Natural killer cell (primary cell): ENCODE data around the gene OVCH1. TPM values are rescaled to one million over a fixed set of nuclear protein-coding genes. Genes with fewer than 3 reads are reported as not detected.

Experiments
- ATAC-seq, 3 donors: fragments of 150-1000 bp in 2 of 3; fragments of 200-7000 bp in 1 of 3; cut with Tn5 transposase; 1 replicate in 1 of 3; 2 replicates in 2 of 3; pipeline ENCODE4 v1.10.0; 2021; ENCODE audit warnings: mild to moderate bottlenecking in 2 of 3, moderate library complexity in 2 of 3
- DNase-seq, 2 donors: peaks; one replicate each; pipeline versions ENCODE4 v3.0.0 to v3.0.0-alpha.2; 2013 to 2021; ENCODE audit warnings: mixed read lengths in 1 of 2
- H3K27ac ChIP-seq: one replicate; pipeline ENCODE4 v1.5.1; 2013; ENCODE audit warnings: mild to moderate bottlenecking, low read length
- H3K27me3 ChIP-seq: one replicate; pipeline ENCODE4 v1.6.1; 2013; ENCODE audit warnings: low read length; ENCODE audit not compliant: control insufficient read depth, insufficient read depth
- H3K36me3 ChIP-seq: one replicate; pipeline ENCODE4 v1.6.1; 2013; ENCODE audit warnings: low read length; ENCODE audit not compliant: control insufficient read depth, insufficient read depth
- H3K4me1 ChIP-seq: one replicate; pipeline ENCODE4 v1.6.1; 2013; ENCODE audit warnings: low read length; ENCODE audit not compliant: control insufficient read depth, insufficient read depth
- H3K4me3 ChIP-seq: one replicate; pipeline ENCODE4 v1.5.1; 2013; ENCODE audit warnings: low read length
- H3K9me3 ChIP-seq: one replicate; pipeline ENCODE4 v1.6.1; 2013; ENCODE audit warnings: low read length; ENCODE audit not compliant: control insufficient read depth, insufficient read depth
- H3K27ac Mint-ChIP-seq, 2 donors: one replicate each; pipeline ENCODE4 v1.8.0; 2022; ENCODE audit warnings: mild to moderate bottlenecking in 2 of 2, mixed read lengths in 2 of 2, moderate library complexity in 1 of 2
- H3K27me3 Mint-ChIP-seq, 2 donors: one replicate each; pipeline ENCODE4 v1.8.0; 2022; ENCODE audit warnings: low read depth in 2 of 2, mixed read lengths in 2 of 2
- H3K36me3 Mint-ChIP-seq: one replicate; pipeline ENCODE4 v1.8.0; 2022; ENCODE audit warnings: mixed read lengths
- H3K4me1 Mint-ChIP-seq, 2 donors: one replicate each; pipeline ENCODE4 v1.8.0; 2022; ENCODE audit warnings: mixed read lengths in 2 of 2
- H3K4me3 Mint-ChIP-seq: one replicate; pipeline ENCODE4 v1.8.0; 2022; ENCODE audit warnings: mild to moderate bottlenecking, moderate library complexity, mixed read lengths
- H3K9me3 Mint-ChIP-seq, 2 donors: one replicate each; pipeline ENCODE4 v1.8.0; 2022; ENCODE audit warnings: mixed read lengths in 2 of 2
- WGBS: methylation state at CpG from one replicate; pipeline ENCODE4 v1.1.7; 2013; ENCODE audit warnings: missing lambda C conversion rate; ENCODE audit not compliant: insufficient coverage; 5-methylcytosine and 5-hydroxymethylcytosine counted together
- intact Hi-C: fragments of 100-400 bp; cut with micrococcal nuclease; formaldehyde crosslinking; loops from one replicate; pipeline ENCODE4 v1.14.2; 2022
- total RNA-seq, 4 donors: library from RNA; stranded (reverse); fragments of 120-200 nt in 1 of 4; gene quantifications; one replicate each; pipeline versions ENCODE4 v1.2.3 to v1.2.4, GENCODE V29; 2013 to 2022
- TF ChIP-seq, protein P1 (sequence below): fragments of 200-600 bp; IDR thresholded peaks from one replicate; pipeline ENCODE4 v1.8.0; 2022; ENCODE audit warnings: antibody characterized with exemption

The OVCH1 gene
- total RNA-seq, 3 donors from 2014 or later (not counting 1 experiment from before 2014, with no cell fraction given) = not detected

DNA sequence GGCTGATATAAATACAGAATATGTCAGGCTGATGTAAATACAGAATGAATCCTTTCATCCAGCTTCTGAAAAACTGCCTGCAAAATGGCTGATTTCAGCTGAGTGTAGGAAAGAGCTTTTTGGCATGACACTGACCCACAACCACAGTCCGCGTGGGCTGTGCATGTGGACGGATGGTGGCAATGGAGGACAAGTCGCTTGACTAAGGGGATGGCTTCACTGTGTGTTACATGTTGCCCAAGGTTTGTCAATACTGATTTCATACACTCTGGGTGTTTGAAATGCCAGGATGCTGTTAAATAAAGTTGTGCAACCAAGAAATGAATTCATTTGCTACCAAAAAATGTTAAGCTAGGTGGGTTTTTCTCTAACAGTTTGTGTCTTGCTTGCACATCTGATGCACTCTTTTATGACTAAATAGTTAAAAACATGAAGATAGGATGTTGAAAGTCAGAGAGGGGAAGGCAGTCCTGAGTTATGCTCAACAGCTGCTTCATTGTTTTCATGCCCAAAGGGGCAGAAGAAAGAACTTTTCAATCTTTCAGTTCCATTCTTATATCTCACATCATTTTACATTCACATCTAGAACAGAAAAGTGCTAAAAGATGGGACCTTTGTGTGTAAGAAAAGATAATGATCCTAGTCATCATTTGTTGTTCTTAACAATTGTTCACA is 36.5 kb upstream of the OVCH1 start:
- no peak overlapping the region for H3K27ac Mint-ChIP-seq
- Histone ChIP-seq H3K9me3 (no peaks in the 10 kb centered on the region), H3K27me3 (no peaks in the 10 kb centered on the region), H3K4me1 (no peaks in the 10 kb centered on the region), H3K27ac (no peak overlapping the region), H3K36me3 (no peaks in the 10 kb centered on the region), H3K4me3 (no peak overlapping the region)
- DNase-seq = no peak
- WGBS = 65% methylated on average over 4 of the region's 4 CpGs
- no peak overlapping the region for H3K4me3 Mint-ChIP-seq
- no peak for ATAC-seq
- TF ChIP-seq, protein P1, sequence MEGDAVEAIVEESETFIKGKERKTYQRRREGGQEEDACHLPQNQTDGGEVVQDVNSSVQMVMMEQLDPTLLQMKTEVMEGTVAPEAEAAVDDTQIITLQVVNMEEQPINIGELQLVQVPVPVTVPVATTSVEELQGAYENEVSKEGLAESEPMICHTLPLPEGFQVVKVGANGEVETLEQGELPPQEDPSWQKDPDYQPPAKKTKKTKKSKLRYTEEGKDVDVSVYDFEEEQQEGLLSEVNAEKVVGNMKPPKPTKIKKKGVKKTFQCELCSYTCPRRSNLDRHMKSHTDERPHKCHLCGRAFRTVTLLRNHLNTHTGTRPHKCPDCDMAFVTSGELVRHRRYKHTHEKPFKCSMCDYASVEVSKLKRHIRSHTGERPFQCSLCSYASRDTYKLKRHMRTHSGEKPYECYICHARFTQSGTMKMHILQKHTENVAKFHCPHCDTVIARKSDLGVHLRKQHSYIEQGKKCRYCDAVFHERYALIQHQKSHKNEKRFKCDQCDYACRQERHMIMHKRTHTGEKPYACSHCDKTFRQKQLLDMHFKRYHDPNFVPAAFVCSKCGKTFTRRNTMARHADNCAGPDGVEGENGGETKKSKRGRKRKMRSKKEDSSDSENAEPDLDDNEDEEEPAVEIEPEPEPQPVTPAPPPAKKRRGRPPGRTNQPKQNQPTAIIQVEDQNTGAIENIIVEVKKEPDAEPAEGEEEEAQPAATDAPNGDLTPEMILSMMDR = no peak
- no peaks in the 10 kb centered on the region for H3K36me3 Mint-ChIP-seq
- peaks cover 14 to 31% of the 10 kb centered on the region in 2 donors for H3K27me3 Mint-ChIP-seq
- H3K4me1 Mint-ChIP-seq = no peaks in the 10 kb centered on the region
- no peaks in the 10 kb centered on the region for H3K9me3 Mint-ChIP-seq
- intact Hi-C loops = no loop called here

DNA sequence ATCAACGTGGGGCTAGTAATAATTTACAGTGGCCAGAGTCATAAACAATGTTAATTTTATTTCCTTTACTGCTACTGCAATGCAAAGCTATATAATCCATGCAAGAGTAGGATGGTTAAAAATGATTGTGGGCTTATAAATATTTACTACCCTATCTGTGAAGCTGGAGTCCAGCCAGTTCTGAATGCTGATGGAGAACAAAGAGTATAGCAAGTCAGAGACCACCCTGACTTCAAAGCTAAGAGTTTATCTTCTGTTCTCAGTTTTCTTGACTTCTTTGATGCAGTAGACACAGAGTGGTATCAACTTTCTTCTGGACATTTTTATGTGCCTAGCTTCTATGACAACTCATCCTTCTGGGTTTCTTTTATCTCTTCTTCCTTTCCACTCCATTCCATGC is 34.0 kb upstream of the OVCH1 start:
- Mint-ChIP-seq H3K27me3 (peaks cover 14 to 21% of the 10 kb centered on the region in 2 donors), H3K36me3 (no peaks in the 10 kb centered on the region), H3K27ac (no peak overlapping the region), H3K4me3 (no peak overlapping the region), H3K9me3 (no peaks in the 10 kb centered on the region), H3K4me1 (no peaks in the 10 kb centered on the region)
- Histone ChIP-seq H3K4me3 (no peak overlapping the region), H3K36me3 (no peaks in the 10 kb centered on the region), H3K27ac (no peak overlapping the region), H3K9me3 (no peaks in the 10 kb centered on the region), H3K4me1 (no peaks in the 10 kb centered on the region), H3K27me3 (no peaks in the 10 kb centered on the region)
- intact Hi-C loops = no loop called here
- 80% methylated on average over 1 of the region's 1 CpG for WGBS
- TF ChIP-seq, protein P1 = no peak
- ATAC-seq (no peak), DNase-seq (no peak)

DNA sequence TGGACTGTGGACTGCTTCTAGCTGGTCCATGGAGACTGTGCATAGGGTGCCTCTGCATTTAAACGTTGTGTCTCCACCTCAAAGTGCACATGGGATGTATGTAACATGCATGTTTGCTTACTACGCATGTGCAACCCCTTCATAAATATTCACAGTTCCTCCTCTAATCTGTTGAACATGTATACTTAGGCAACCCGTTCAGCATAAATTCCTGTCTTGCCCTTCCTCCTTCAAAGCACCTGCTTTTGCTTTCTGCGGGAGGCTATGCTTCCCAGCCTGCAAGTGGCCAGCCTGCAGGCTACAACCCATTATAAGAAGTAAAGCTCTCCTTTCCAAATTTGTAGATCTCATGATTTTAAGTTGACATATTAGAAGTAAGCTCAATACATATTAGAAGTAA is 33.0 kb upstream of the OVCH1 start:
- Mint-ChIP-seq H3K9me3 (no peaks in the 10 kb centered on the region), H3K27ac (no peak overlapping the region), H3K36me3 (no peaks in the 10 kb centered on the region), H3K27me3 (peaks cover 14 to 21% of the 10 kb centered on the region in 2 donors), H3K4me1 (no peaks in the 10 kb centered on the region), H3K4me3 (no peak overlapping the region)
- Histone ChIP-seq H3K4me1 (no peaks in the 10 kb centered on the region), H3K4me3 (no peak overlapping the region), H3K27me3 (no peaks in the 10 kb centered on the region), H3K36me3 (no peaks in the 10 kb centered on the region), H3K9me3 (no peaks in the 10 kb centered on the region), H3K27ac (no peak overlapping the region)
- ATAC-seq = no peak
- no peak for DNase-seq
- WGBS = 85% methylated on average over 4 of the region's 4 CpGs
- TF ChIP-seq, protein P1 = no peak
- intact Hi-C loops = no loop called here

DNA sequence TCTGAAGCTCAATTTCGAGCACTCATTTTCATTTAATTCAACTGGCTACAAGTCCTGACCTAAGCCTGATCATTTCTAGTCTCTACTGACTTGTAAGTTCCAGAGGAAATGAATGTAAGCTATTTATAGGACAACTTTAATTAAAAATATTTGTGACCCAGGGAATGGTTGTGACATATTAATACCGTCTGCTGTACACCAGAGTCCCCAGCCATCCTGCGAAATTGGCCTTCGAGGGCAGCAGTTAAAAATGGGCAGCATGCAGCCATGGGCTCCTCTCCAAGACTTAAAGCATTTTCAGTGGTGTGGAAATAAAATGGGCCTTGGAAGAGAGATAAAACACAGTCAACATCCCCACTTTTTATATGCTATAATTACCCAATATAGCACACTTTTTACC is 30.7 kb upstream of the OVCH1 start:
- H3K27ac ChIP-seq = no peak overlapping the region
- no peaks in the 10 kb centered on the region for H3K4me1 Mint-ChIP-seq
- intact Hi-C loops = no loop called here
- no peak overlapping the region for H3K27ac Mint-ChIP-seq
- no peaks in the 10 kb centered on the region for H3K27me3 ChIP-seq
- H3K36me3 Mint-ChIP-seq = no peaks in the 10 kb centered on the region
- H3K36me3 ChIP-seq = no peaks in the 10 kb centered on the region
- 79% methylated on average over 4 of the region's 4 CpGs for WGBS
- H3K4me3 ChIP-seq = no peak overlapping the region
- H3K9me3 ChIP-seq = no peaks in the 10 kb centered on the region
- TF ChIP-seq, protein P1 = no peak
- ATAC-seq (no peak), DNase-seq (no peak)
- H3K9me3 Mint-ChIP-seq = no peaks in the 10 kb centered on the region
- H3K4me1 ChIP-seq = no peaks in the 10 kb centered on the region
- peaks cover 16 to 21% of the 10 kb centered on the region in 2 donors for H3K27me3 Mint-ChIP-seq
- no peak overlapping the region for H3K4me3 Mint-ChIP-seq
